Measurements from ENCODE around the gene PRKN. TPM values are rescaled to one million over a fixed set of nuclear protein-coding genes. Genes with fewer than 3 reads are reported as not detected.

Gene PRKN
- total RNA-seq, 1 experiment from 2014 or later = 2.0 TPM

DNA sequence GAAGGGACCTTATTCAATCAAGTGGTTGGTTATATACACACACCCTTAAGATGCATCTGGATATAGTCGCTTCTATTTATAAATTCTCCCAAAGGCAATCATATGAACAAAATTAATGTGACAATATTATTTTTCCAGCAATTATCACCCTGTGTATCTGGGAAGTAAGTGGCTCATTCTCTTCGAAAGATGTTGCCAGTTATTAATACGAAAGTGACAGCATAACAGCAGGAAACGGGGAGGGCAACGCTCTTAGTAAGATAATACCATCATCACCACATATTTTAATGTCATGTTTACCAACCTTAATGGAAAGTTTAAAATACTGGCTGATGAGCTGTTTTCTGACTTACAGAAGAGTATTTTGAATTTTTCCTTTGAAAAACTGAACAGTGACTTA is 756.5 kb downstream of the PRKN start:
- Histone ChIP-seq H2BK12ac (ENCODE audit: insufficient read length, low read depth, low read length) (no peak overlapping the region), H2BK20ac (ENCODE audit: low read depth, low read length, poor library complexity, severe bottlenecking) (no peak overlapping the region), H3K23ac (ENCODE audit: insufficient read length, low read depth, low read length) (no peak overlapping the region), H3K23me2 (ENCODE audit: insufficient read length, low read depth, low read length, poor library complexity, severe bottlenecking) (no peaks in the 10 kb centered on the region), H4K8ac (replicated peaks; ENCODE audit: insufficient read length, low read depth, low read length) (no peak overlapping the region), H2BK5ac (ENCODE audit: insufficient read length, low read length) (no peak overlapping the region), H3K79me1 (ENCODE audit: insufficient read depth, low read depth, low read length, poor library complexity, severe bottlenecking) (no peaks in the 10 kb centered on the region), H2AFZ (ENCODE audit: low read length) (no peak overlapping the region), H4K20me1 (ENCODE audit: control insufficient read depth, insufficient read depth, insufficient read length) (no peaks in the 10 kb centered on the region), H2BK15ac (ENCODE audit: low read depth, low read length) (no peak overlapping the region), H3K27me3 (ENCODE audit: insufficient read depth, low read length) (no peaks in the 10 kb centered on the region), H3K14ac (ENCODE audit: insufficient read depth, low read length) (no peak overlapping the region), H3K27ac (ENCODE audit: insufficient read length, low read depth, low read length) (no peak overlapping the region), H3K4me1 (ENCODE audit: insufficient read depth, low read length) (no peaks in the 10 kb centered on the region; the same call in 1 of the 2 replicates), H4K91ac (ENCODE audit: insufficient read length, low read depth, low read length) (no peak overlapping the region), H2BK120ac (ENCODE audit: low read depth, low read length, poor library complexity, severe bottlenecking) (no peak overlapping the region), H3K18ac (ENCODE audit: insufficient read length, low read depth, low read length) (no peak overlapping the region), H3K4ac (ENCODE audit: low read depth, low read length) (no peak overlapping the region), H4K5ac (ENCODE audit: insufficient read length, low read depth, low read length) (no peak overlapping the region), H3K9me3 (ENCODE audit: control insufficient read depth, low read depth, low read length) (no peaks in the 10 kb centered on the region), H3K4me2 (ENCODE audit: insufficient read depth, insufficient read length, low read length) (no peak overlapping the region), H2AK5ac (ENCODE audit: insufficient read length, low read length) (no peak overlapping the region), H3K79me2 (ENCODE audit: insufficient read depth, low read length) (no peaks in the 10 kb centered on the region), H3K56ac (ENCODE audit: insufficient read length, low read depth, low read length) (no peak overlapping the region), H3K9ac (ENCODE audit: extremely low read depth, insufficient read length, low read length) (no peak overlapping the region), H3T11ph (ENCODE audit: low read length) (no peak overlapping the region)
- H3K4me1 Mint-ChIP-seq = no peaks in the 10 kb centered on the region
- no CpG with 5 or more reads among the region's 5 CpGs for WGBS (ENCODE audit: extremely low coverage, insufficient read length, low lambda C conversion rate)
- no peaks in the 10 kb centered on the region; a peak in 1 of 7 replicates for H3K36me3 Mint-ChIP-seq (ENCODE audit: insufficient read depth in 1 of 3, low read depth in 3 of 3)
- no peaks in the 10 kb centered on the region for H3K27me3 Mint-ChIP-seq (ENCODE audit: low read depth)
- no peak for DNase-seq
- TF ChIP-seq, protein P1, sequence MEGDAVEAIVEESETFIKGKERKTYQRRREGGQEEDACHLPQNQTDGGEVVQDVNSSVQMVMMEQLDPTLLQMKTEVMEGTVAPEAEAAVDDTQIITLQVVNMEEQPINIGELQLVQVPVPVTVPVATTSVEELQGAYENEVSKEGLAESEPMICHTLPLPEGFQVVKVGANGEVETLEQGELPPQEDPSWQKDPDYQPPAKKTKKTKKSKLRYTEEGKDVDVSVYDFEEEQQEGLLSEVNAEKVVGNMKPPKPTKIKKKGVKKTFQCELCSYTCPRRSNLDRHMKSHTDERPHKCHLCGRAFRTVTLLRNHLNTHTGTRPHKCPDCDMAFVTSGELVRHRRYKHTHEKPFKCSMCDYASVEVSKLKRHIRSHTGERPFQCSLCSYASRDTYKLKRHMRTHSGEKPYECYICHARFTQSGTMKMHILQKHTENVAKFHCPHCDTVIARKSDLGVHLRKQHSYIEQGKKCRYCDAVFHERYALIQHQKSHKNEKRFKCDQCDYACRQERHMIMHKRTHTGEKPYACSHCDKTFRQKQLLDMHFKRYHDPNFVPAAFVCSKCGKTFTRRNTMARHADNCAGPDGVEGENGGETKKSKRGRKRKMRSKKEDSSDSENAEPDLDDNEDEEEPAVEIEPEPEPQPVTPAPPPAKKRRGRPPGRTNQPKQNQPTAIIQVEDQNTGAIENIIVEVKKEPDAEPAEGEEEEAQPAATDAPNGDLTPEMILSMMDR (conservative IDR thresholded peaks at IDR 0.05) = no peak
- H3K9me3 Mint-ChIP-seq = peaks cover 0 to 6% of the 10 kb centered on the region in 2 experiments; a peak in 2 of 5 replicates
- H3K27ac Mint-ChIP-seq = no peak overlapping the region
- no peak overlapping the region for H3K4me3 Mint-ChIP-seq
